H9 (cell line): Measurements from ENCODE around the gene BEX4. TPM values are rescaled to one million over a fixed set of nuclear protein-coding genes. Genes with fewer than 3 reads are reported as not detected.
A peak's percentile ranks its signal among the peaks of the same experiment; 100 is the strongest.

Experiments
- DNase-seq: peaks from one replicate; pipeline ENCODE4 v3.0.0-alpha.2; 2017
- H2AFZ ChIP-seq: one replicate; pipeline ENCODE4 v1.6.1; 2013; ENCODE audit warnings: mild to moderate bottlenecking, low read length, control low read depth, moderate library complexity
- H2AK5ac ChIP-seq: 2 replicates; pipeline ENCODE4 v1.6.1; 2013; ENCODE audit warnings: low read length, control low read depth, mixed read lengths; ENCODE audit not compliant: insufficient read length
- H2BK120ac ChIP-seq: one replicate; pipeline ENCODE4 v1.6.1; 2013; ENCODE audit warnings: low read depth, mild to moderate bottlenecking, low read length, control low read depth, inconsistent platforms; ENCODE audit not compliant: poor library complexity, severe bottlenecking
- H2BK12ac ChIP-seq: 2 replicates; pipeline ENCODE4 v1.6.1; 2013; ENCODE audit warnings: low read length, control low read depth, mixed read lengths, low read depth; ENCODE audit not compliant: insufficient read length
- H2BK15ac ChIP-seq: 2 replicates; pipeline ENCODE4 v1.6.1; 2013; ENCODE audit warnings: low read depth, low read length, control low read depth
- H2BK20ac ChIP-seq: one replicate; pipeline ENCODE4 v1.6.1; 2013; ENCODE audit warnings: low read depth, mild to moderate bottlenecking, low read length, control low read depth, inconsistent platforms; ENCODE audit not compliant: poor library complexity, severe bottlenecking
- H2BK5ac ChIP-seq: 2 replicates; pipeline ENCODE4 v1.6.1; 2013; ENCODE audit warnings: low read length, control low read depth, mixed read lengths; ENCODE audit not compliant: insufficient read length
- H3K14ac ChIP-seq: 2 replicates; pipeline ENCODE4 v1.6.1; 2013; ENCODE audit warnings: low read length, control low read depth; ENCODE audit not compliant: insufficient read depth
- H3K18ac ChIP-seq: 2 replicates; pipeline ENCODE4 v1.6.1; 2013; ENCODE audit warnings: low read depth, mild to moderate bottlenecking, mixed read lengths, low read length, control low read depth; ENCODE audit not compliant: insufficient read length
- H3K23ac ChIP-seq: 2 replicates; pipeline ENCODE4 v1.6.1; 2013; ENCODE audit warnings: low read length, control low read depth, mixed read lengths, low read depth; ENCODE audit not compliant: insufficient read length
- H3K23me2 ChIP-seq: 2 replicates; pipeline ENCODE4 v1.6.1; 2013; ENCODE audit warnings: low read depth, mild to moderate bottlenecking, mixed read lengths, low read length, control low read depth; ENCODE audit not compliant: insufficient read length, poor library complexity, severe bottlenecking
- H3K27ac ChIP-seq: 2 replicates; pipeline ENCODE4 v1.5.1; 2013; ENCODE audit warnings: low read length, control low read depth, mixed read lengths, low read depth; ENCODE audit not compliant: insufficient read length
- H3K27me3 ChIP-seq: 2 replicates; pipeline ENCODE4 v1.6.1; 2013; ENCODE audit warnings: low read length, control low read depth, inconsistent platforms; ENCODE audit not compliant: insufficient read depth
- H3K4ac ChIP-seq: 2 replicates; pipeline ENCODE4 v1.6.1; 2013; ENCODE audit warnings: low read depth, mild to moderate bottlenecking, control low read depth, inconsistent platforms, low read length, moderate library complexity
- H3K4me1 ChIP-seq: 2 replicates; pipeline ENCODE4 v1.6.1; 2013; ENCODE audit warnings: low read length, control low read depth, inconsistent platforms; ENCODE audit not compliant: insufficient read depth
- H3K4me2 ChIP-seq: 2 replicates; pipeline ENCODE4 v1.6.1; 2013; ENCODE audit warnings: low read length, control low read depth, mixed read lengths; ENCODE audit not compliant: insufficient read length, insufficient read depth
- H3K56ac ChIP-seq: 2 replicates; pipeline ENCODE4 v1.6.1; 2013; ENCODE audit warnings: low read depth, mild to moderate bottlenecking, mixed read lengths, low read length, control low read depth; ENCODE audit not compliant: insufficient read length
- H3K79me1 ChIP-seq: 2 replicates; pipeline ENCODE4 v1.6.1; 2013; ENCODE audit warnings: low read depth, mild to moderate bottlenecking, moderate library complexity, low read length, control low read depth, inconsistent platforms; ENCODE audit not compliant: insufficient read depth, poor library complexity, severe bottlenecking
- H3K79me2 ChIP-seq: 2 replicates; pipeline ENCODE4 v1.6.1; 2013; ENCODE audit warnings: low read length, control low read depth, inconsistent platforms; ENCODE audit not compliant: insufficient read depth
- H3K9ac ChIP-seq: 2 replicates; pipeline ENCODE4 v1.6.1; 2013; ENCODE audit warnings: low read length, control low read depth, mixed read lengths; ENCODE audit not compliant: insufficient read length; ENCODE audit errors: extremely low read depth
- H3K9me3 ChIP-seq: one replicate; pipeline ENCODE4 v1.6.1; 2013; ENCODE audit warnings: low read depth, low read length, inconsistent platforms; ENCODE audit not compliant: control insufficient read depth
- H3T11ph ChIP-seq: one replicate; pipeline ENCODE4 v1.6.1; 2013; ENCODE audit warnings: mild to moderate bottlenecking, low read length, control low read depth, inconsistent platforms
- H4K20me1 ChIP-seq: one replicate; pipeline ENCODE4 v1.6.1; 2013; ENCODE audit not compliant: control insufficient read depth, insufficient read length, insufficient read depth
- H4K5ac ChIP-seq: 2 replicates; pipeline ENCODE4 v1.6.1; 2013; ENCODE audit warnings: low read depth, mild to moderate bottlenecking, mixed read lengths, low read length, control low read depth; ENCODE audit not compliant: insufficient read length
- H4K8ac ChIP-seq: replicated peaks from 2 replicates; pipeline ENCODE4 v1.6.1; 2013; ENCODE audit warnings: low read length, control low read depth, mixed read lengths, low read depth; ENCODE audit not compliant: insufficient read length
- H4K91ac ChIP-seq: 2 replicates; pipeline ENCODE4 v1.6.1; 2013; ENCODE audit warnings: low read depth, mild to moderate bottlenecking, moderate library complexity, mixed read lengths, low read length, control low read depth; ENCODE audit not compliant: insufficient read length
- H3K27ac Mint-ChIP-seq, 3 experiments: 2 replicates in 2 of 3; 3 replicates in 1 of 3; pipeline ENCODE4 v1.8.0; 2020 to 2021; ENCODE audit warnings: mixed read lengths in 3 of 3, mild to moderate bottlenecking in 1 of 3, moderate library complexity in 1 of 3
- H3K27me3 Mint-ChIP-seq: 2 replicates; pipeline ENCODE4 v1.8.0; 2021; ENCODE audit warnings: low read depth, mild to moderate bottlenecking, moderate library complexity, mixed read lengths
- H3K36me3 Mint-ChIP-seq, 3 experiments: 2 replicates in 2 of 3; 3 replicates in 1 of 3; pipeline ENCODE4 v1.8.0; 2020 to 2021; ENCODE audit warnings: low read depth in 3 of 3, mixed read lengths in 3 of 3; ENCODE audit not compliant: insufficient read depth in 1 of 3
- H3K4me1 Mint-ChIP-seq, 2 experiments: 2 replicates each; pipeline ENCODE4 v1.8.0; 2020; ENCODE audit warnings: mixed read lengths in 2 of 2
- H3K4me3 Mint-ChIP-seq, 2 experiments: 2 replicates in 1 of 2; 3 replicates in 1 of 2; pipeline ENCODE4 v1.8.0; 2020 to 2021; ENCODE audit warnings: mild to moderate bottlenecking in 2 of 2, mixed read lengths in 2 of 2, moderate library complexity in 1 of 2
- H3K9me3 Mint-ChIP-seq, 2 experiments: 2 replicates in 1 of 2; 3 replicates in 1 of 2; pipeline ENCODE4 v1.8.0; 2020; ENCODE audit warnings: mild to moderate bottlenecking in 2 of 2, mixed read lengths in 2 of 2, moderate library complexity in 1 of 2
- WGBS: extraction: QIAGEN DNeasy Blood & Tissue Kit; methylation state at CpG from one replicate; pipeline ENCODE4 v1.1.7; 2013; ENCODE audit warnings: missing lambda C conversion rate, low lambda C conversion rate, mixed read lengths; ENCODE audit not compliant: insufficient read length; ENCODE audit errors: extremely low coverage; 5-methylcytosine and 5-hydroxymethylcytosine counted together
- total RNA-seq: library from RNA; stranded (reverse); gene quantifications from 2 replicates; pipeline ENCODE4 v1.2.1, GENCODE V29; 2021
- TF ChIP-seq, protein P1 (sequence below): fragments of 200-600 bp; sonication (generic); conservative IDR thresholded peaks from 3 replicates; pipeline ENCODE4 v1.8.0; 2021; ENCODE audit warnings: antibody characterized with exemption, mild to moderate bottlenecking

Gene BEX4
- total RNA-seq, 1 experiment from 2014 or later, result 48.2 TPM

DNA sequence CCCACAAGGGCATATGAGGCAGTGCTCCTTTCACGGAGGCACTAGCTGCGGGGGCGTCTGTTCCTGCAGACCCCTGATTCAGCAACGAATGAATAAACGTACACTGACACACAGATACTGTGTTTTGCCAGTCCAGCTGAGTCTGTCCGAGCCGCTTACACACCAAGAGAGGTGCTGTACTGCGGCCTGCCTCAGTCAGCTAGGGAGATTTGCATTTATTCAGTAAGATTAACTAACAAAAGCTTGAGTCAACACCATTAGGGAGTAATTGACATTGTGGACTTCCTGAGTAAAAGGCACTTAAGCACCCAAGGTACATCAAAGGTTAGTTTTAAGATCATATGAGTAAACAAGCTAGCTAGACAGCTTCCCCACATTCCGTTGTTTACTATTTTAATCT is 31.0 kb upstream of the BEX4 start:
- Histone ChIP-seq H3K79me1 (no peaks in the 10 kb centered on the region), H3K79me2 (no peaks in the 10 kb centered on the region), H4K20me1 (no peaks in the 10 kb centered on the region), H2BK20ac (no peak overlapping the region), H3K23ac (no peak overlapping the region), H3T11ph (no peak overlapping the region), H3K56ac (no peak overlapping the region), H3K9ac (no peak overlapping the region), H3K18ac (no peak overlapping the region), H3K4me1 (no peaks in the 10 kb centered on the region), H4K5ac (no peak overlapping the region), H4K91ac (no peak overlapping the region), H3K23me2 (no peaks in the 10 kb centered on the region), H3K4me2 (no peak overlapping the region), H3K4ac (no peak overlapping the region), H4K8ac (no peak overlapping the region), H3K27ac (no peak overlapping the region), H3K27me3 (peaks cover 21% of the 10 kb centered on the region; the same call in 1 of the 2 replicates), H2BK120ac (no peak overlapping the region), H2BK12ac (no peak overlapping the region), H2BK15ac (no peak overlapping the region), H2BK5ac (no peak overlapping the region), H3K9me3 (peaks cover 6% of the 10 kb centered on the region), H2AFZ (no peak overlapping the region), H3K14ac (no peak overlapping the region), H2AK5ac (no peak overlapping the region)
- Mint-ChIP-seq H3K4me1 (peaks cover 0 to 9% of the 10 kb centered on the region in 2 experiments; a peak in 3 of 4 replicates), H3K27ac (no peak overlapping the region), H3K9me3 (peaks cover 25 to 67% of the 10 kb centered on the region in 2 experiments), H3K4me3 (no peak overlapping the region), H3K27me3 (peaks cover 94% of the 10 kb centered on the region), H3K36me3 (peaks cover 0 to 3% (median 0%) of the 10 kb centered on the region in 3 experiments; a peak in 1 of 7 replicates)
- TF ChIP-seq, protein P1, sequence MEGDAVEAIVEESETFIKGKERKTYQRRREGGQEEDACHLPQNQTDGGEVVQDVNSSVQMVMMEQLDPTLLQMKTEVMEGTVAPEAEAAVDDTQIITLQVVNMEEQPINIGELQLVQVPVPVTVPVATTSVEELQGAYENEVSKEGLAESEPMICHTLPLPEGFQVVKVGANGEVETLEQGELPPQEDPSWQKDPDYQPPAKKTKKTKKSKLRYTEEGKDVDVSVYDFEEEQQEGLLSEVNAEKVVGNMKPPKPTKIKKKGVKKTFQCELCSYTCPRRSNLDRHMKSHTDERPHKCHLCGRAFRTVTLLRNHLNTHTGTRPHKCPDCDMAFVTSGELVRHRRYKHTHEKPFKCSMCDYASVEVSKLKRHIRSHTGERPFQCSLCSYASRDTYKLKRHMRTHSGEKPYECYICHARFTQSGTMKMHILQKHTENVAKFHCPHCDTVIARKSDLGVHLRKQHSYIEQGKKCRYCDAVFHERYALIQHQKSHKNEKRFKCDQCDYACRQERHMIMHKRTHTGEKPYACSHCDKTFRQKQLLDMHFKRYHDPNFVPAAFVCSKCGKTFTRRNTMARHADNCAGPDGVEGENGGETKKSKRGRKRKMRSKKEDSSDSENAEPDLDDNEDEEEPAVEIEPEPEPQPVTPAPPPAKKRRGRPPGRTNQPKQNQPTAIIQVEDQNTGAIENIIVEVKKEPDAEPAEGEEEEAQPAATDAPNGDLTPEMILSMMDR, result no peak
- WGBS, result no CpG with 5 or more reads among the region's 9 CpGs
- peak; percentile 36 for DNase-seq
